Transverse colon (tissue), 4 donors: ENCODE results near the gene OR2M3.

Experiments used
- POLR2A ChIP-seq: fragments of 450-650 bp; IDR thresholded peaks from one replicate; pipeline ENCODE4 v1.6.1; 2016; ENCODE audit warnings: antibody characterized with exemption, mild to moderate bottlenecking, moderate library complexity
- POLR2AphosphoS5 ChIP-seq, 3 donors: sonication (generic); formaldehyde crosslinking; IDR thresholded peaks; one replicate each; pipeline ENCODE4 v1.6.1; 2016; ENCODE audit warnings: antibody characterized with exemption in 3 of 3
- TF ChIP-seq, protein P1 (sequence below), 5 experiments: fragments of 200-600 bp in 3 of 5; fragments of 450-650 bp in 2 of 5; sonication (generic) in 3 of 5; IDR thresholded peaks; 1 replicate in 2 of 5; 2 replicates in 3 of 5; pipeline ENCODE4 v1.5.1; 2016 to 2017; ENCODE audit warnings: antibody characterized with exemption in 5 of 5, inconsistent platforms in 3 of 5, mild to moderate bottlenecking in 2 of 5, moderate library complexity in 1 of 5

DNA sequence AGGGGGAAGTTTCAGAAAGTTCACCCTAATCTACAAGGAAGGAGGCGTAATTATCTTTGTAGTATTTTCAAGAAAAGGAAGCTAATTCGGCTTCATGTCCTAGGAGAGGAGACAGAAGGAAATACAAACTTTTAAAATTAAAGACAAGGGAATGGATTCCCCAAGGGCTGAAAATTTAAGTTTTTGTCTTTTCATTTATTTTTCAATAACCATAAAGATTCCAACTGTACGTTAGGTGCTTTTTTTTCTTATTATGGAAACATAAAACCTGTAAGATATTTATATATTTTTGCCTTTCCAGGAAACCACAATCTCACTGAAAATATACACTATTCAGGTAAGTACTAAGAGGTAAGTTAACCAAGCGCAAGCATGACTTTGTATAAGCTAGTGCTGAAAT, at the start of gene OR2M3:
- TF ChIP-seq, protein P1, sequence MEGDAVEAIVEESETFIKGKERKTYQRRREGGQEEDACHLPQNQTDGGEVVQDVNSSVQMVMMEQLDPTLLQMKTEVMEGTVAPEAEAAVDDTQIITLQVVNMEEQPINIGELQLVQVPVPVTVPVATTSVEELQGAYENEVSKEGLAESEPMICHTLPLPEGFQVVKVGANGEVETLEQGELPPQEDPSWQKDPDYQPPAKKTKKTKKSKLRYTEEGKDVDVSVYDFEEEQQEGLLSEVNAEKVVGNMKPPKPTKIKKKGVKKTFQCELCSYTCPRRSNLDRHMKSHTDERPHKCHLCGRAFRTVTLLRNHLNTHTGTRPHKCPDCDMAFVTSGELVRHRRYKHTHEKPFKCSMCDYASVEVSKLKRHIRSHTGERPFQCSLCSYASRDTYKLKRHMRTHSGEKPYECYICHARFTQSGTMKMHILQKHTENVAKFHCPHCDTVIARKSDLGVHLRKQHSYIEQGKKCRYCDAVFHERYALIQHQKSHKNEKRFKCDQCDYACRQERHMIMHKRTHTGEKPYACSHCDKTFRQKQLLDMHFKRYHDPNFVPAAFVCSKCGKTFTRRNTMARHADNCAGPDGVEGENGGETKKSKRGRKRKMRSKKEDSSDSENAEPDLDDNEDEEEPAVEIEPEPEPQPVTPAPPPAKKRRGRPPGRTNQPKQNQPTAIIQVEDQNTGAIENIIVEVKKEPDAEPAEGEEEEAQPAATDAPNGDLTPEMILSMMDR (IDR thresholded peaks at IDR 0.05): no peak
- TF ChIP-seq POLR2A: no peak
- TF ChIP-seq POLR2AphosphoS5 (IDR thresholded peaks at IDR 0.05): no peak
